WTC11 (cell line): ENCODE measurements around the gene LARGE1.

Experiments
- CREB1 ChIP-seq: sonication (generic); formaldehyde crosslinking; IDR thresholded peaks from 2 replicates; pipeline ENCODE4 v1.8.0; 2023; ENCODE audit warnings: mild to moderate bottlenecking, missing genetic modification reagents
- CREM ChIP-seq: sonication (generic); formaldehyde crosslinking; IDR thresholded peaks from 2 replicates; pipeline ENCODE4 v1.8.1; 2022; ENCODE audit warnings: mild to moderate bottlenecking, missing genetic modification reagents, moderate library complexity
- ELF4 ChIP-seq: sonication (generic); formaldehyde crosslinking; IDR thresholded peaks from 2 replicates; pipeline ENCODE4 v1.8.1; 2022; ENCODE audit warnings: low read depth, mild to moderate bottlenecking, moderate library complexity, missing genetic modification reagents
- FOXP4 ChIP-seq: sonication (generic); formaldehyde crosslinking; IDR thresholded peaks from 2 replicates; pipeline ENCODE4 v1.8.0; 2022; ENCODE audit warnings: mild to moderate bottlenecking, missing genetic modification reagents
- NFE2L1 ChIP-seq: sonication (generic); formaldehyde crosslinking; IDR thresholded peaks from 2 replicates; pipeline ENCODE4 v1.8.1; 2023; ENCODE audit warnings: missing genetic modification reagents
- TEAD4 ChIP-seq: sonication (generic); formaldehyde crosslinking; IDR thresholded peaks from 2 replicates; pipeline ENCODE4 v1.8.0; 2022; ENCODE audit warnings: mild to moderate bottlenecking, missing genetic modification reagents
- TF ChIP-seq, protein P1 (sequence below): sonication (generic); formaldehyde crosslinking; IDR thresholded peaks from 2 replicates; pipeline ENCODE4 v1.8.0; 2022; ENCODE audit warnings: missing genetic modification reagents
- TF ChIP-seq, protein P2 (sequence below): fragments of 200-600 bp; IDR thresholded peaks from 2 replicates; pipeline ENCODE4 v1.8.0; 2022; ENCODE audit warnings: antibody characterized with exemption
- TF ChIP-seq, protein P3 (sequence below): fragments of 250-450 bp; sonication (Bioruptor Pico); IDR thresholded peaks from 2 replicates; pipeline ENCODE4 v1.9.0; 2021; ENCODE audit warnings: mild to moderate bottlenecking, borderline replicate concordance
- TF ChIP-seq, protein P4 (sequence below): sonication (generic); formaldehyde crosslinking; IDR thresholded peaks from 2 replicates; pipeline ENCODE4 v1.8.1; 2022; ENCODE audit warnings: low read depth, missing genetic modification reagents, borderline replicate concordance

- no peak for TF ChIP-seq CREM (CRISPR knock-in tag)
- TF ChIP-seq, protein P1, sequence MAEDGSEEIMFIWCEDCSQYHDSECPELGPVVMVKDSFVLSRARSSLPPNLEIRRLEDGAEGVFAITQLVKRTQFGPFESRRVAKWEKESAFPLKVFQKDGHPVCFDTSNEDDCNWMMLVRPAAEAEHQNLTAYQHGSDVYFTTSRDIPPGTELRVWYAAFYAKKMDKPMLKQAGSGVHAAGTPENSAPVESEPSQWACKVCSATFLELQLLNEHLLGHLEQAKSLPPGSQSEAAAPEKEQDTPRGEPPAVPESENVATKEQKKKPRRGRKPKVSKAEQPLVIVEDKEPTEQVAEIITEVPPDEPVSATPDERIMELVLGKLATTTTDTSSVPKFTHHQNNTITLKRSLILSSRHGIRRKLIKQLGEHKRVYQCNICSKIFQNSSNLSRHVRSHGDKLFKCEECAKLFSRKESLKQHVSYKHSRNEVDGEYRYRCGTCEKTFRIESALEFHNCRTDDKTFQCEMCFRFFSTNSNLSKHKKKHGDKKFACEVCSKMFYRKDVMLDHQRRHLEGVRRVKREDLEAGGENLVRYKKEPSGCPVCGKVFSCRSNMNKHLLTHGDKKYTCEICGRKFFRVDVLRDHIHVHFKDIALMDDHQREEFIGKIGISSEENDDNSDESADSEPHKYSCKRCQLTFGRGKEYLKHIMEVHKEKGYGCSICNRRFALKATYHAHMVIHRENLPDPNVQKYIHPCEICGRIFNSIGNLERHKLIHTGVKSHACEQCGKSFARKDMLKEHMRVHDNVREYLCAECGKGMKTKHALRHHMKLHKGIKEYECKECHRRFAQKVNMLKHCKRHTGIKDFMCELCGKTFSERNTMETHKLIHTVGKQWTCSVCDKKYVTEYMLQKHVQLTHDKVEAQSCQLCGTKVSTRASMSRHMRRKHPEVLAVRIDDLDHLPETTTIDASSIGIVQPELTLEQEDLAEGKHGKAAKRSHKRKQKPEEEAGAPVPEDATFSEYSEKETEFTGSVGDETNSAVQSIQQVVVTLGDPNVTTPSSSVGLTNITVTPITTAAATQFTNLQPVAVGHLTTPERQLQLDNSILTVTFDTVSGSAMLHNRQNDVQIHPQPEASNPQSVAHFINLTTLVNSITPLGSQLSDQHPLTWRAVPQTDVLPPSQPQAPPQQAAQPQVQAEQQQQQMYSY (CRISPR knock-in tag) = no peak
- TF ChIP-seq CREB1 (CRISPR knock-in tag) = no peak
- TF ChIP-seq NFE2L1 (CRISPR knock-in tag) = no peak
- TF ChIP-seq, protein P2, sequence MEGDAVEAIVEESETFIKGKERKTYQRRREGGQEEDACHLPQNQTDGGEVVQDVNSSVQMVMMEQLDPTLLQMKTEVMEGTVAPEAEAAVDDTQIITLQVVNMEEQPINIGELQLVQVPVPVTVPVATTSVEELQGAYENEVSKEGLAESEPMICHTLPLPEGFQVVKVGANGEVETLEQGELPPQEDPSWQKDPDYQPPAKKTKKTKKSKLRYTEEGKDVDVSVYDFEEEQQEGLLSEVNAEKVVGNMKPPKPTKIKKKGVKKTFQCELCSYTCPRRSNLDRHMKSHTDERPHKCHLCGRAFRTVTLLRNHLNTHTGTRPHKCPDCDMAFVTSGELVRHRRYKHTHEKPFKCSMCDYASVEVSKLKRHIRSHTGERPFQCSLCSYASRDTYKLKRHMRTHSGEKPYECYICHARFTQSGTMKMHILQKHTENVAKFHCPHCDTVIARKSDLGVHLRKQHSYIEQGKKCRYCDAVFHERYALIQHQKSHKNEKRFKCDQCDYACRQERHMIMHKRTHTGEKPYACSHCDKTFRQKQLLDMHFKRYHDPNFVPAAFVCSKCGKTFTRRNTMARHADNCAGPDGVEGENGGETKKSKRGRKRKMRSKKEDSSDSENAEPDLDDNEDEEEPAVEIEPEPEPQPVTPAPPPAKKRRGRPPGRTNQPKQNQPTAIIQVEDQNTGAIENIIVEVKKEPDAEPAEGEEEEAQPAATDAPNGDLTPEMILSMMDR = no peak
- no peak for TF ChIP-seq TEAD4 (CRISPR knock-in tag)
- TF ChIP-seq FOXP4 (CRISPR knock-in tag) = no peak
- no peak for TF ChIP-seq ELF4
- TF ChIP-seq, protein P3, sequence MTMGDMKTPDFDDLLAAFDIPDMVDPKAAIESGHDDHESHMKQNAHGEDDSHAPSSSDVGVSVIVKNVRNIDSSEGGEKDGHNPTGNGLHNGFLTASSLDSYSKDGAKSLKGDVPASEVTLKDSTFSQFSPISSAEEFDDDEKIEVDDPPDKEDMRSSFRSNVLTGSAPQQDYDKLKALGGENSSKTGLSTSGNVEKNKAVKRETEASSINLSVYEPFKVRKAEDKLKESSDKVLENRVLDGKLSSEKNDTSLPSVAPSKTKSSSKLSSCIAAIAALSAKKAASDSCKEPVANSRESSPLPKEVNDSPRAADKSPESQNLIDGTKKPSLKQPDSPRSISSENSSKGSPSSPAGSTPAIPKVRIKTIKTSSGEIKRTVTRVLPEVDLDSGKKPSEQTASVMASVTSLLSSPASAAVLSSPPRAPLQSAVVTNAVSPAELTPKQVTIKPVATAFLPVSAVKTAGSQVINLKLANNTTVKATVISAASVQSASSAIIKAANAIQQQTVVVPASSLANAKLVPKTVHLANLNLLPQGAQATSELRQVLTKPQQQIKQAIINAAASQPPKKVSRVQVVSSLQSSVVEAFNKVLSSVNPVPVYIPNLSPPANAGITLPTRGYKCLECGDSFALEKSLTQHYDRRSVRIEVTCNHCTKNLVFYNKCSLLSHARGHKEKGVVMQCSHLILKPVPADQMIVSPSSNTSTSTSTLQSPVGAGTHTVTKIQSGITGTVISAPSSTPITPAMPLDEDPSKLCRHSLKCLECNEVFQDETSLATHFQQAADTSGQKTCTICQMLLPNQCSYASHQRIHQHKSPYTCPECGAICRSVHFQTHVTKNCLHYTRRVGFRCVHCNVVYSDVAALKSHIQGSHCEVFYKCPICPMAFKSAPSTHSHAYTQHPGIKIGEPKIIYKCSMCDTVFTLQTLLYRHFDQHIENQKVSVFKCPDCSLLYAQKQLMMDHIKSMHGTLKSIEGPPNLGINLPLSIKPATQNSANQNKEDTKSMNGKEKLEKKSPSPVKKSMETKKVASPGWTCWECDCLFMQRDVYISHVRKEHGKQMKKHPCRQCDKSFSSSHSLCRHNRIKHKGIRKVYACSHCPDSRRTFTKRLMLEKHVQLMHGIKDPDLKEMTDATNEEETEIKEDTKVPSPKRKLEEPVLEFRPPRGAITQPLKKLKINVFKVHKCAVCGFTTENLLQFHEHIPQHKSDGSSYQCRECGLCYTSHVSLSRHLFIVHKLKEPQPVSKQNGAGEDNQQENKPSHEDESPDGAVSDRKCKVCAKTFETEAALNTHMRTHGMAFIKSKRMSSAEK (CRISPR knock-in tag) = no peak
- TF ChIP-seq, protein P4, sequence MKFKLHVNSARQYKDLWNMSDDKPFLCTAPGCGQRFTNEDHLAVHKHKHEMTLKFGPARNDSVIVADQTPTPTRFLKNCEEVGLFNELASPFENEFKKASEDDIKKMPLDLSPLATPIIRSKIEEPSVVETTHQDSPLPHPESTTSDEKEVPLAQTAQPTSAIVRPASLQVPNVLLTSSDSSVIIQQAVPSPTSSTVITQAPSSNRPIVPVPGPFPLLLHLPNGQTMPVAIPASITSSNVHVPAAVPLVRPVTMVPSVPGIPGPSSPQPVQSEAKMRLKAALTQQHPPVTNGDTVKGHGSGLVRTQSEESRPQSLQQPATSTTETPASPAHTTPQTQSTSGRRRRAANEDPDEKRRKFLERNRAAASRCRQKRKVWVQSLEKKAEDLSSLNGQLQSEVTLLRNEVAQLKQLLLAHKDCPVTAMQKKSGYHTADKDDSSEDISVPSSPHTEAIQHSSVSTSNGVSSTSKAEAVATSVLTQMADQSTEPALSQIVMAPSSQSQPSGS (CRISPR knock-in tag) = no peak
Observed at GRCh38 chr22:33561149-33561807, 359.0 kb downstream of the LARGE1 start.
